SK-N-SH (cell line): ENCODE results near the gene NEK10. TPM values are rescaled to one million over a fixed set of nuclear protein-coding genes. Genes with fewer than 3 reads are reported as not detected.

Experiments used
- CTCF ChIA-PET: fragments of 300-600, 350-600 bp; formaldehyde crosslinking; extraction: SDS; loops from one replicate; lab custom pipeline; 2021; lab: Yijun Ruan, JAX
- POLR2A ChIA-PET: fragments of 350-600 bp; sonication (Branson Sonifier 250); formaldehyde crosslinking; extraction: SDS; loops from one replicate; lab custom pipeline; 2020; ENCODE audit warnings: antibody characterized with exemption, inconsistent platforms; lab: Yijun Ruan, JAX
- DNase-seq: peaks from one replicate; pipeline ENCODE4 v3.0.0; 2012
- H2AFZ ChIP-seq: fragments of 200-600 bp; sonication (generic); 2 replicates; pipeline ENCODE4 v1.8.1; 2016; ENCODE audit warnings: antibody characterized with exemption, mild to moderate bottlenecking, low read depth
- H3F3A ChIP-seq: fragments of 200-600 bp; sonication (generic); replicated peaks from 2 replicates; pipeline ENCODE3; 2016; ENCODE audit warnings: antibody characterized with exemption, mild to moderate bottlenecking; ENCODE audit not compliant: insufficient read depth
- H3K27ac ChIP-seq, 2 experiments: fragments of 200-500 bp in 1 of 2; fragments of 200-600 bp in 1 of 2; sonication (Bioruptor generic) in 1 of 2; sonication (generic), shearing (Covaris generic) in 1 of 2; 2 replicates each; pipeline versions ENCODE4 v1.5.1 to v1.6.1; 2014 to 2016; ENCODE audit warnings: low read depth in 2 of 2, inconsistent platforms in 1 of 2, low read length in 1 of 2, mild to moderate bottlenecking in 1 of 2, mixed read lengths in 1 of 2
- H3K27me3 ChIP-seq: fragments of 200-600 bp; sonication (generic), shearing (Covaris generic); 2 replicates; pipeline ENCODE4 v1.6.1; 2016; ENCODE audit warnings: mixed run types; ENCODE audit not compliant: insufficient read depth
- H3K36me3 ChIP-seq, 2 experiments: fragments of 200-500 bp in 1 of 2; fragments of 200-600 bp in 1 of 2; sonication (Bioruptor generic) in 1 of 2; sonication (generic) in 1 of 2; replicated peaks in 1 of 2; 2 replicates each; pipeline versions ENCODE3 to v1.5.1; 2014 to 2016; ENCODE audit warnings: low read length in 1 of 2, mild to moderate bottlenecking in 1 of 2; ENCODE audit not compliant: insufficient read depth in 2 of 2, control insufficient read depth in 1 of 2
- H3K4me1 ChIP-seq, 2 experiments: fragments of 200-500 bp in 1 of 2; fragments of 200-600 bp in 1 of 2; sonication (Bioruptor generic) in 1 of 2; sonication (generic), shearing (Covaris generic) in 1 of 2; 2 replicates each; pipeline versions ENCODE4 v1.5.1 to v1.6.1; 2014 to 2016; ENCODE audit warnings: low read depth in 1 of 2, low read length in 1 of 2, mixed run types in 1 of 2; ENCODE audit not compliant: insufficient read depth in 2 of 2, control insufficient read depth in 1 of 2
- H3K4me2 ChIP-seq: fragments of 200-600 bp; sonication (generic), shearing (Covaris generic); 2 replicates; pipeline ENCODE4 v1.6.1; 2017; ENCODE audit warnings: mixed run types
- H3K4me3 ChIP-seq, 2 experiments: fragments of 200-500 bp in 1 of 2; fragments of 200-600 bp in 1 of 2; sonication (Bioruptor generic) in 1 of 2; sonication (generic), shearing (Covaris generic) in 1 of 2; 2 replicates each; pipeline versions ENCODE4 v1.5.1 to v1.8.1; 2014 to 2016; ENCODE audit warnings: low read depth in 2 of 2, inconsistent platforms in 1 of 2, low read length in 1 of 2, mild to moderate bottlenecking in 1 of 2, mixed read lengths in 1 of 2, moderate library complexity in 1 of 2
- H3K79me2 ChIP-seq: fragments of 200-600 bp; sonication (generic); 2 replicates; pipeline ENCODE4 v1.8.1; 2017; ENCODE audit warnings: mild to moderate bottlenecking; ENCODE audit not compliant: insufficient read depth
- H3K9ac ChIP-seq: fragments of 200-600 bp; sonication (generic); 2 replicates; pipeline ENCODE4 v1.6.1; 2017; ENCODE audit warnings: mixed run types
- H3K9me2 ChIP-seq: fragments of 200-600 bp; sonication (generic); 2 replicates; pipeline ENCODE4 v1.6.1; 2017; ENCODE audit warnings: mixed run types
- H3K9me3 ChIP-seq: fragments of 200-600 bp; sonication (generic); 2 replicates; pipeline ENCODE4 v1.6.1; 2017; ENCODE audit warnings: mixed run types, mild to moderate bottlenecking, moderate library complexity
- H4K20me1 ChIP-seq: fragments of 200-600 bp; sonication (generic); 2 replicates; pipeline ENCODE4 v1.6.1; 2017; ENCODE audit warnings: mild to moderate bottlenecking, mixed run types; ENCODE audit not compliant: insufficient read depth
- EP300 ChIP-seq, 2 experiments: IDR thresholded peaks; 2 replicates each; pipeline versions ENCODE4 v1.4.0 to v1.6.1; 2012; ENCODE audit warnings: borderline replicate concordance in 1 of 2, low read depth in 1 of 2, low read length in 1 of 2
- FOSL2 ChIP-seq: IDR thresholded peaks from 2 replicates; pipeline ENCODE4 v1.4.0; 2012; ENCODE audit warnings: low read depth, mild to moderate bottlenecking, moderate library complexity, borderline replicate concordance
- GATA2 ChIP-seq: sonication (generic); formaldehyde crosslinking; IDR thresholded peaks from 2 replicates; pipeline ENCODE4 v1.5.0; 2020; ENCODE audit warnings: mild to moderate bottlenecking, missing genetic modification reagents
- IRF3 ChIP-seq: fragments of 150-350 bp; IDR thresholded peaks from 2 replicates; pipeline ENCODE4 v1.6.1; 2016; ENCODE audit warnings: mild to moderate bottlenecking, low read depth, low read length
- MEF2A ChIP-seq: IDR thresholded peaks from 2 replicates; pipeline ENCODE4 v1.4.0; 2012; ENCODE audit warnings: low read depth, borderline replicate concordance
- MXI1 ChIP-seq: IDR thresholded peaks from 2 replicates; pipeline ENCODE4 v1.6.1; 2012; ENCODE audit warnings: mild to moderate bottlenecking, low read depth, low read length, improper control_type of control experiment
- NFIC ChIP-seq: IDR thresholded peaks from 2 replicates; pipeline ENCODE4 v1.4.0; 2012; ENCODE audit warnings: borderline replicate concordance
- RCOR1 ChIP-seq: fragments of 150-350 bp; IDR thresholded peaks from 2 replicates; pipeline ENCODE4 v1.6.1; 2017; ENCODE audit warnings: antibody characterized with exemption, low read length
- RXRA ChIP-seq: IDR thresholded peaks from 2 replicates; pipeline ENCODE4 v1.4.0; 2012; ENCODE audit warnings: low read depth, mild to moderate bottlenecking, borderline replicate concordance
- SIN3A ChIP-seq: IDR thresholded peaks from 2 replicates; pipeline ENCODE4 v1.6.1; 2012; ENCODE audit warnings: low read depth, mild to moderate bottlenecking, low read length, moderate library complexity, borderline replicate concordance
- TAF1 ChIP-seq: IDR thresholded peaks from 2 replicates; pipeline ENCODE4 v1.6.1; 2012; ENCODE audit warnings: low read depth, mild to moderate bottlenecking, low read length, moderate library complexity, borderline replicate concordance
- USF1 ChIP-seq: IDR thresholded peaks from 2 replicates; pipeline ENCODE4 v1.4.0; 2012; ENCODE audit warnings: low read depth, borderline replicate concordance
- YY1 ChIP-seq: IDR thresholded peaks from 2 replicates; pipeline ENCODE4 v1.4.0; 2012; ENCODE audit warnings: low read depth, mild to moderate bottlenecking
- WGBS: methylation state at CpG from one replicate; pipeline ENCODE4 v1.1.6; 2017; ENCODE audit warnings: low lambda C conversion rate; 5-methylcytosine and 5-hydroxymethylcytosine counted together
- polyA plus RNA-seq, 3 experiments: library from polyadenylated mRNA; depleted of rRNA; stranded (reverse); fragments of >200 nt; gene quantifications; 2 replicates each; pipeline ENCODE4 v1.2.3, GENCODE V29; 2012

The NEK10 gene
- polyA plus RNA-seq, 1 of the 3 experiments (the other 2 are of a cell fraction), result 1.0 TPM

- no peak overlapping the region for H3K9ac ChIP-seq
- H3F3A ChIP-seq, result no peaks in the 10 kb centered on the region
- no peaks in the 10 kb centered on the region for H3K27me3 ChIP-seq
- no peak overlapping the region for H3K4me2 ChIP-seq
- no peaks in the 10 kb centered on the region for H3K36me3 ChIP-seq
- no peak for TF ChIP-seq FOSL2
- TF ChIP-seq USF1, result no peak
- TF ChIP-seq GATA2 (CRISPR knock-in tag), result peak; percentile 58
- peak in 1 of 2 experiments; percentile 53; a peak in 1 of 4 replicates for TF ChIP-seq EP300 (IDR thresholded peaks at IDR 0.05; ENCODE audit: borderline replicate concordance in 1 of 2, low read depth in 1 of 2, low read length in 1 of 2)
- TF ChIP-seq MEF2A, result no peak
- H3K9me2 ChIP-seq, result no peaks in the 10 kb centered on the region
- H4K20me1 ChIP-seq, result no peaks in the 10 kb centered on the region
- ChIA-PET POLR2A (no interaction called here), CTCF (interaction anchor here (1.0 kb wide), 1 partner anchor 8 kb away, joined by 6 read pairs; no protein-coding TSS in a partner anchor)
- WGBS, result 14% methylated on average over 3 of the region's 3 CpGs
- no peak overlapping the region for H3K4me3 ChIP-seq
- H3K79me2 ChIP-seq, result no peaks in the 10 kb centered on the region
- no peak for DNase-seq
- no peak overlapping the region for H2AFZ ChIP-seq
- H3K27ac ChIP-seq, result peak overlapping the region in 1 of 2 experiments; percentile 89; a peak in 2 of 4 replicates
- H3K4me1 ChIP-seq, result peaks cover 0 to 12% of the 10 kb centered on the region in 2 experiments; a peak in 2 of 4 replicates
- no peaks in the 10 kb centered on the region for H3K9me3 ChIP-seq
Observed at GRCh38 chr3:27125821-27126501, 243.2 kb downstream of the NEK10 start.

- CTCF ChIA-PET, result interaction anchor here (1.0 to 2.7 kb wide), 5 partner anchors 10 to 1275 kb away, joined by 3 to 14 read pairs (median 3); no protein-coding TSS in a partner anchor
Observed at GRCh38 chr3:27119639-27120038, 249.5 kb downstream of the NEK10 start.

More at GRCh38 chr3:27119639-27120038, 249.5 kb downstream of the NEK10 start:
- Histone ChIP-seq H3K27ac (peak overlapping the region in 1 of 2 experiments; percentile 45; a peak in 1 of 4 replicates), H3F3A (no peaks in the 10 kb centered on the region), H3K4me2 (no peak overlapping the region), H3K9me2 (no peaks in the 10 kb centered on the region)
- POLR2A ChIA-PET, result no interaction called here
- TF ChIP-seq TAF1, result no peak
- no peak for TF ChIP-seq YY1
- no peak for TF ChIP-seq SIN3A
- no peak for TF ChIP-seq MXI1
- no peak for TF ChIP-seq RXRA
- TF ChIP-seq EP300 (IDR thresholded peaks at IDR 0.05; ENCODE audit: borderline replicate concordance in 1 of 2, low read depth in 1 of 2, low read length in 1 of 2), result peak in 1 of 2 experiments; percentile 51; a peak in 1 of 4 replicates
- TF ChIP-seq IRF3, result no peak
- TF ChIP-seq GATA2 (CRISPR knock-in tag), result peak; percentile 65
- no peak for TF ChIP-seq NFIC
- no peak for TF ChIP-seq FOSL2
- TF ChIP-seq RCOR1, result no peak
- TF ChIP-seq, all 33 proteins: peak for 2
- no peaks in the 10 kb centered on the region for H3K27me3 ChIP-seq
- no peaks in the 10 kb centered on the region for H4K20me1 ChIP-seq
- H3K9me3 ChIP-seq, result no peaks in the 10 kb centered on the region
- H3K4me1 ChIP-seq, result peaks cover 0 to 2% of the 10 kb centered on the region in 2 experiments; a peak in 2 of 4 replicates
- no peak for DNase-seq
- H3K9ac ChIP-seq, result no peak overlapping the region
- H2AFZ ChIP-seq, result no peak overlapping the region
- no peak overlapping the region for H3K4me3 ChIP-seq
- H3K36me3 ChIP-seq, result no peaks in the 10 kb centered on the region
- H3K79me2 ChIP-seq, result no peaks in the 10 kb centered on the region
- 11% methylated on average over 3 of the region's 3 CpGs for WGBS
